Measurements from ENCODE around the gene SGF29. TPM values are rescaled to one million over a fixed set of nuclear protein-coding genes. Genes with fewer than 3 reads are reported as not detected.
A peak's percentile ranks its signal among the peaks of the same experiment; 100 is the strongest.
"Not testable (repeated sequence)": the region's sequence is repeated elsewhere in the genome, so short reads cannot be mapped to it uniquely, and the experiment has no call there.

Gene SGF29
- total RNA-seq, 2 donors from 2014 or later = 25.2 to 30.7 TPM

GRCh38 chr16:28540346-28540745 is 13.4 kb upstream of the SGF29 start:
- no peak overlapping the region for H3K4me3 ChIP-seq
- H3K9me3 ChIP-seq = no peaks in the 10 kb centered on the region
- H3K36me3 ChIP-seq (replicated peaks in 1 of 2; ENCODE audit: insufficient read depth in 1 of 2, low read depth in 2 of 2) = no peaks in the 10 kb centered on the region
- ATAC-seq (no peak), DNase-seq (no peak)
- 76 to 80% methylated on average over 3 of the region's 3 CpGs for WGBS, 2 donors
- H3K27ac ChIP-seq = peak overlapping the region in 1 of 4 donors; percentile 90
- intact Hi-C loops (cut with DNase I) = no loop called here
- no peaks in the 10 kb centered on the region for H3K27me3 ChIP-seq
- no peak for TF ChIP-seq POLR2A (IDR thresholded peaks at IDR 0.05)
- TF ChIP-seq, protein P1, sequence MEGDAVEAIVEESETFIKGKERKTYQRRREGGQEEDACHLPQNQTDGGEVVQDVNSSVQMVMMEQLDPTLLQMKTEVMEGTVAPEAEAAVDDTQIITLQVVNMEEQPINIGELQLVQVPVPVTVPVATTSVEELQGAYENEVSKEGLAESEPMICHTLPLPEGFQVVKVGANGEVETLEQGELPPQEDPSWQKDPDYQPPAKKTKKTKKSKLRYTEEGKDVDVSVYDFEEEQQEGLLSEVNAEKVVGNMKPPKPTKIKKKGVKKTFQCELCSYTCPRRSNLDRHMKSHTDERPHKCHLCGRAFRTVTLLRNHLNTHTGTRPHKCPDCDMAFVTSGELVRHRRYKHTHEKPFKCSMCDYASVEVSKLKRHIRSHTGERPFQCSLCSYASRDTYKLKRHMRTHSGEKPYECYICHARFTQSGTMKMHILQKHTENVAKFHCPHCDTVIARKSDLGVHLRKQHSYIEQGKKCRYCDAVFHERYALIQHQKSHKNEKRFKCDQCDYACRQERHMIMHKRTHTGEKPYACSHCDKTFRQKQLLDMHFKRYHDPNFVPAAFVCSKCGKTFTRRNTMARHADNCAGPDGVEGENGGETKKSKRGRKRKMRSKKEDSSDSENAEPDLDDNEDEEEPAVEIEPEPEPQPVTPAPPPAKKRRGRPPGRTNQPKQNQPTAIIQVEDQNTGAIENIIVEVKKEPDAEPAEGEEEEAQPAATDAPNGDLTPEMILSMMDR (IDR thresholded peaks at IDR 0.05) = no peak
- peaks cover 35% of the 10 kb centered on the region for H3K4me1 ChIP-seq

DNA sequence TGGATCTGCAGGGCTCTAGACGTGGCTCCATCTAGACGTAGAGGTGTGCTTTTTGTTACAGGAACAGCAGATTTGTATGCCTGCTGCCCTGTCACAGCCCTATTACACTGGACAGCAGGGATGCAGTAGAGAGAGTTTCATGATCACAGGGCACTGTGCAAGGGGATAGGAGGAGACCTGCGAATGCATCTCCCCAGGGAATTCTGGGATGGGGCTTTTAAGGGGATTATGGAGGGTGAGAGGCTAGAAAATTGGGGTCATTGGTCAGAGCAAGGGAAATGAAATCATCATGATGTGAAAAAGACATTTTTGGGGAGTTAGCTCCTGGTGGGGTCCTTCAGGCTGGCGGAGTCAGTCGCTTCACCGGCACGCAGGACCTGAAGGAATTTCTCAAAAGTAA is 11.1 kb upstream of the SGF29 start:
- no peak for TF ChIP-seq POLR2A (IDR thresholded peaks at IDR 0.05)
- TF ChIP-seq, protein P1 (IDR thresholded peaks at IDR 0.05) = no peak
- Histone ChIP-seq H3K27me3 (no peaks in the 10 kb centered on the region), H3K4me3 (no peak overlapping the region), H3K4me1 (peaks cover 26% of the 10 kb centered on the region), H3K27ac (peak overlapping the region in 1 of 4 donors; percentile 67), H3K36me3 (replicated peaks in 1 of 2; ENCODE audit: insufficient read depth in 1 of 2, low read depth in 2 of 2) (no peaks in the 10 kb centered on the region), H3K9me3 (no peaks in the 10 kb centered on the region)
- ATAC-seq (no peak), DNase-seq (no peak)
- WGBS, 2 donors = 70 to 86% methylated on average over 7 of the region's 7 CpGs
- intact Hi-C loops (cut with DNase I) = no loop called here

GRCh38 chr16:28543072-28543471 is 10.6 kb upstream of the SGF29 start:
- no peak for TF ChIP-seq POLR2A (IDR thresholded peaks at IDR 0.05)
- TF ChIP-seq, protein P1 (IDR thresholded peaks at IDR 0.05) = no peak
- peak in 3 of 4 donors; percentile 31 to 72 (median 41) for DNase-seq
- ATAC-seq = no peak

GRCh38 chr16:28544998-28545397 is 8.7 kb upstream of the SGF29 start:
- DNase-seq = no peak
- Histone ChIP-seq H3K9me3 (no peaks in the 10 kb centered on the region), H3K27ac (no peak overlapping the region), H3K4me1 (peaks cover 13% of the 10 kb centered on the region), H3K4me3 (no peak overlapping the region), H3K36me3 (replicated peaks in 1 of 2; ENCODE audit: insufficient read depth in 1 of 2, low read depth in 2 of 2) (no peaks in the 10 kb centered on the region), H3K27me3 (no peaks in the 10 kb centered on the region)
- WGBS, 2 donors = 88% methylated on average over 3 of the region's 3 CpGs
- ATAC-seq = no peak
- TF ChIP-seq, protein P1 (IDR thresholded peaks at IDR 0.05) = no peak
- TF ChIP-seq POLR2A (IDR thresholded peaks at IDR 0.05) = no peak
- intact Hi-C loops (cut with DNase I) = no loop called here

More at GRCh38 chr16:28543072-28543471, 10.6 kb upstream of the SGF29 start:
- intact Hi-C loops (cut with DNase I) = no loop called here
- H3K36me3 ChIP-seq (replicated peaks in 1 of 2; ENCODE audit: insufficient read depth in 1 of 2, low read depth in 2 of 2) = no peaks in the 10 kb centered on the region
- peaks cover 26% of the 10 kb centered on the region for H3K4me1 ChIP-seq
- H3K9me3 ChIP-seq = no peaks in the 10 kb centered on the region
- no peak overlapping the region for H3K4me3 ChIP-seq
- H3K27me3 ChIP-seq = no peaks in the 10 kb centered on the region
- peak overlapping the region in 1 of 4 donors; percentile 67 for H3K27ac ChIP-seq
- 38 to 65% methylated on average over 7 of the region's 7 CpGs for WGBS, 2 donors

DNA sequence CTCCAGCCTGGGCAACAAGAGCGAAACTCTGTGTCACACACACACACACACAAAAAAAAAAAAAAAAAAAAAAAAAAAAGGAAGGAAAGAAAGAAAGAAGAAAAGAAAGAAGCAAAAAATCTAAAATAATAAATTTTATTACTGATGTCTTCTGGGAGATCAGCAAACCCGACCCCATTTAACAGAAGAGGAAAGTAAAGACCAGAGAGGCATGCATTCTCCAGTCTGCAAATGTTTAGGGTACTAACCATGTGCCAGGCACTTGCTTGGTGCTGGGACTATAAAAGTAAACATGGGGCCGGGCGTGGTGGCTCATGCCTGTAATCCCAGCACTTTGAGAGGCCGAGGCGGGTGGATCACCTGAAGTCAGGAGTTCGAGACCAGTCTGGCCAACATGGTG is 7.8 kb upstream of the SGF29 start:
- H3K36me3 ChIP-seq (replicated peaks in 1 of 2; ENCODE audit: insufficient read depth in 1 of 2, low read depth in 2 of 2); H3K27ac ChIP-seq; DNase-seq; H3K4me1 ChIP-seq; ATAC-seq; H3K4me3 ChIP-seq; H3K9me3 ChIP-seq; intact Hi-C loops (cut with DNase I); H3K27me3 ChIP-seq: not testable (repeated sequence)
- 78 to 92% methylated on average over 7 of the region's 7 CpGs for WGBS, 2 donors
